ENCODE data around the gene DNAH7.

DNAH7 gene

DNA sequence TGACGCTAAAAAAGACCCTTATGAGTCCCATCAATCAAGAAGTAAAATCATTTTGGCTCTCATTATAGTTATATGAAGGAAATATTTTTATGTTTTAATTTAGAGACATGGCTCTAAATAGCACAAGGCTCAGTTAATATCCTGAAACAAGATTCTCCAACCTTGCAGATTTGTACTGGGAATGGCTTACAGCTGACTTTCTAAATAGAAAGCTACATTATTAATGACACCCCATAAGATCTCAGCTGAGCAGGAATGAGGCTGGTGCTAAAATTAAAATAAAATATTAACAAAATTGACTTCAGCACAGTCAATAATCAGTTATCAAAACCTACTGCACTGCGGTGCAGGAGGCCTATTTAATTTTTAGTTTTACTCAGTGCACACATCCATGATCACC is 274.8 kb downstream of the DNAH7 start:
- DNase-seq: no peak

DNA sequence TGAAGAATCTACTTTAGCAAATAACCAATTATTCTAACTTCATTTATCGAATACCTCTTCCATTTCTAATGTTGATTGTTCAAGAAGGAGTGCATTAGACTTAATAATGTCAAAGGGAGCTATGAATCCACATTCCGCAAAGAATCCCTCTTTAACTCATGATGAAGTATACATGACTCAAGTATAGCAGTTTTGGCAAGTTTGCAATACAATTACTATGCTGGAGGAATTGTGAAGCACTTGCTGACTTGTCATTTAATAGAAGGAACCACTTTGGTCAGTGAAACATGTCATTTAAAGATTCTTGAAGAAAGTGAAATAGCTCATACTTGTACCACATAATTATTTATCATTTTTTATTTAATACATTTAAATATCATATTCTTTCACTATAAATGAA is 286.5 kb downstream of the DNAH7 start:
- DNase-seq: no peak

DNA sequence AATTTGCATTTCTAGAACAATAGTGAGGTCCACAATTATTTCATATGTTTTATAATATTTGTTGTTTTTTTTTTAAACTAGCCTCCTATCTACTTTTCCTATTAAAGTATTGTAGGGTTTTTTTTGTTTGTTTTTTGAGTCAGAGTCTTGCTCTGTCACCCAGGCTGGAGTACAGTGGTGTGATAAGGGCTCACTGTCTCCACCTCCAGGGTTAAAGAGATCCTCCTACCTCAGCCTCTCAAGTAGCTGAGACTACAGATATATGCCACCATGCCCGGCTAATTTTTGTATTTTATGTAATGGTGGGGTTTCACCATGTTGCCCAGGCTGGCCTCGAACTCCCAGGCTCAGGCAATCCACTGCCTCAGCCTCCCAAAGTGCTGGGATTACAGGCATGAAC is 289.1 kb downstream of the DNAH7 start:
- no peak for DNase-seq

DNA sequence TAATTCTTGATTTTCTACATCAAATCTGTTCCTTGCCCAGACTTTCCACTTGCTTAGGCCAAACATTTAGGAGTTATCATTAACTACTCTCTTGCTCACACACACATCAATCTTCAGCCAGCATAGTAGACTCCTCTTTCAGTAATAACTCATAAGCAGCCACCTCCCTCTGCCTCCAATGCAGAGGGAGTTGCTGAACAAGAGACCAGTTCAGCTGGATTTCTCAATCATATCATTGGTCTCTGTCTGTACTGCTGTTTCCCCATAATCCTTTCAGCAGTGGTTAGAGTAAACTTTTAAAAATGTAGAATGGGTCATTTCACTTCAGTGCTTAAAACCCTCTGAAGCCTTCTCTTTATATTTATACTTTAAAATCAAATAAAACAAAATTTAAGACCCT is 298.7 kb downstream of the DNAH7 start:
- no peak for DNase-seq

DNA sequence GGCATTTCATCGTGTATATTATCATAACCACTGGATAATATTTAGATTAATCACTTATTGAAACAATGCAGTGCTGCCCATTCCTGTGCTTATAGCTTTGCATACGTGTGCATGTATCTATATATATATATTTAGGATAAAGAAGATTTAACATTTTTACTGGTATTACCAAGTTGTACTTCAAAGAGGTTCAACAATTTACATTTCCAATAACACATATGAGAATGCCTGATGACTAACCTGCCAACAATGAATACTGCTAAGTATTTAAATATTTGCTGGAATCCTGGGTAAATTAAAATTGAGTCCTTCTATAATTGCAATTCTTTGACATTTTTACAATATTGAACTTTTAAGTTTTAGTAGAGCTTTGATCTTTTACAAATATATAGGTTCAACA is 300.2 kb downstream of the DNAH7 start:
- DNase-seq: no peak

DNA sequence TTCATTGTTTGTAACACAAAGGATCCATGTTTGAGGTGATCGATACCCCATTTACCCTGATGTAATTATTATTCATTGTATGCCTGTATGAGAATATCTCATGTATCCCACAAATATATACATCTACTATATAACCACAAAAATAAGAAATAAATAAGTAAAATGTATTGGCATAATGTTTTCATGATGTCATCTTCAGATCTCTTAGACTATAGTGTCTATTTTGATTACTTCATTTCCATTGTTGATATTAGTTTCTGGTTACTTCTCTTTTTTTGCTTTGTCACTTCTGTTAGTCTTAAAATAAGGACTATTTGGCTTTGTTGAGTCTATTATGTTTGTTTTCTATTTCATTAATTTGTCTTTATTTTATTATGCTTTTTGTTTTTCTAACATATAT is 301.9 kb downstream of the DNAH7 start:
- no peak for DNase-seq

DNA sequence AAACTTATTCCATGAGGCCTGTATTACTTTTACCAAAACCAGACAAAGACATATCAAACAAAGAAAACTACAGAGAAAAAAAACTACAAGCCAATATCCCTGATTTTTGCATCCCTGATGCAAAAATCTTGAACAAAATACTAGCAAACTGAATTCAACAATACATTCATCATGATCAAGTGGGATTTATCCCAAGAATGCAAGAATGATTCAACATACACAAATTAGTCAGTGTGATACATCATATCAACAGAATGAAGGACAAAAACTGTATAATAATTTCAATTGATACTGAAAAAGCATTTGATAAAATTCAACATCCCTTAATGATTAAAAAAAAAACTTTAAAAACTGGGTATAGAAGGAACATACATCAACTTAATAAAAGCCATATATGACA is 304.8 kb downstream of the DNAH7 start:
- DNase-seq: no peak

DNA sequence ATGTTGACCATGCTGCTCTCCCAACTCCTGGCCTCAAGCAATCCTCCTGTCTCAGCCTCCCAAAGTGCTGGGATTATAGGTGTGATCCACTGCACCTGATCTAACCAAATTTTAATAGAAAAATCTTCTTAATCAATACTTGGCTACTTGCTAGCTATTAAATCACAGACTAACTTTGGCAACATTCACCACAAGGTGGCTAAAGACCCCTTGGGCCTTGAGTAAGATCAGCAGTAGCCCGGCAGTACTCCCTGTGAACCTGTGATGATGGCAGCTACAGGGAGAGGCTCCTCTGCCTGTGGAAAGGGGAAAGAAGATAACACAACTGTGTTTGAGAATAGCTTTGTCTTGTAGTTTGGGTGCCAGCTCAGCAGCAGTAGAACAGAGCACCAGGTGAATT is 308.8 kb downstream of the DNAH7 start:
- DNase-seq: no peak

DNA sequence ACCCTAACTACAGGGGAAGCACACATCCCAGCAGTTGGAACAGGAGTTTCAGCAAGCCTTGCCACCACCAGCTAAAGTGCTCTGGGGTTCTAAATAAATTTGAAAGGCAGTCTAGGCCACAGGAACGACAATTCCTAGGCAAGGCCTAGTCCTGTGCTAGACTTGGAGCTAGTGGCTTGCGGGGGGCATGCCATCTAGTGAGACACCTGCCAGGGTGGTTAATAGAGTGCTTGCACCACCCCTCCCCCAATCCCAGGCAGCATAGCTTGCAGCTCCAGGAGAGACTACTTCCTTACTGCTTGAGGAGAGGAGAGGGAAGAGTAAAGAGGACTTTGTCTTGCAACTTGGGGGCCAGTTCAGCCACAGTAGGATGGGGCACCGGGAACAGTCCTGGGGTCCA is 309.8 kb downstream of the DNAH7 start:
- DNase-seq: no peak

DNA sequence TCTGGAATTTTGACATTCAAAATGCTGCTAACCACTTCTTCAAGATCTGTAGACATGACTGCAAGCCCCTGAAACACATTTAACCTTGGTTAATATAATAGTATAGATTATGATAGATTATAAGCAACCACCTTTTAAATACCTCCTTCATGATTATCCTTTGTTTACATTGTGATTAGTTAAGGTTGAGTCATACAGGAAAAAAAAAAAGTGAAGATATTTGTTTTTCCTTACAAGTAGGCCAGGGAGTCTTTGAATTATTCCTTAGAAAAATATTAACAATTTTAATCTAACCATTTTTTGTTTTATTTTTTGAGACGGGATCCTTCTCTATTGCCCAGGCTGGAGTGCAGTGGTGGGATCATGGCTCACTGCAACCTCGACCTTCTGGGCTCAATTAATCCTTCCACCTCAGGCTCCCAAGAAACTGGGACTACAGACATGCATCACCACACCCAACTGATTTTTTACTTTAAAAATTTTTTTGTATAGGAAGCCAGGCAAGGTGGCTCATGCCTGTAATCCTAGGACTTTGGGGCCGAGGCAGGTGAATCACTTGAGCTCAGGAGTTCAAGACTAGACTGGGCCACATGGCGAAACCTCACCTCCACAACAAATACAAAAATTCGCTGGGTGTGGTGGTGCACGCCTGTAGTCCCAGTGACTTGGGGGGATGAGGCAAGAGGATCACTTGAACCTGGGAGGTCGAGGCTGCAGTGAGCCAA is 312.3 kb downstream of the DNAH7 start:
- no peak for DNase-seq

DNA sequence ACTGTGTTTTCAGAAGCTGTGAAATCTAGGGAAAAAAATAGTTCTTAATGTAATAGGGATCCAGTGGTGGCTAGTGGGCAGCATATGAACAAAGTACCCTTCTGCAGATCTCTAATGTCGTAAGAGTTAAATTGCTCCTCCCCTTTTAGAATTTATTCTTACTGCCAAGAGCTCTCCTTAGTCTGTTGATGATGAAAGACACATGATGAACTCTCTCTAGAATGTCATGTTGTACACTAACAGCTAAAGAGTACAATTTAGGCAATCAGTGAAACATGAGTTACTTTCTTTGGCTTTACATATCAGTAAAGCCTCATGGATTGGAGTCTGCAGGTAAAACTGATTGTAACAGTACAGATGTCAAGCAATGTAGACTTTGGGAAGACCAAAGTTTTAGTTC is 327.4 kb downstream of the DNAH7 start:
- DNase-seq: no peak

DNA sequence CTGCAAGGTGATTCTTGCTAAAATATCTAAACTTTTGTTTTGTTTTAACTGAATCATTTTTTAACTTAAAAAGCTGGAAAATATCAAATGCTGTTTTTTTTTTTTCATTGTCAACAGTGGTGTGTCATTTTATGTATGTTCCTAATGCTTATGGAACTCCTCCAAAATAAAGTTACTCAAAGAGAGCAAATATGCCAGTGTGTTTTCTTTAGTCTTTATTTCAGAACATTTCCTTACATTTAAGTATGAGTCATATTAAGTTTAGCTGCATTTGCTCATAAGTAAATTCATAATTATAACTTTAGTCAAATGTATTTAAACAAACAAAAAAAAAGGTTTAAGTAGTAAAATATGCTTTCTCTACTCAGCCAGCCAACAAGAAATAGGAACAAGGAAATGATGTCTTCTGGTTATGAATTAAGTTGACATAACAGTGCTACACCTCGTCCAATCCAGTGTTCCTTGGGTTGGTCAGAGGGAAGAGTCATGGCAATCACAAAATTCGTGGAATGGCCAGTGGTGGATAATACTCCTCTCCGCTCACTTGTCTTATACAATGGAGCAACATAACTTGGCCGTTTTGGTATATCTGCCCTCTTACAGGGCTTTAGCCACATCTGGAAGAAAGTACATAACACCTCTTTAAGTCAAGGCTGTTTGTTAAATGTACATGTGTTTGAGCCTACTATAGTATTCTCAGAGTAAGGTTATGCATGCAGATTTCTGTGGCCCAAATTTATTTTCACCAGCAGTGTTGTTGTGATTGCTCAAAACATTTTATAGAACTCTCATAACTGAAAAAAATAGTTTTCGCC is 330.9 kb downstream of the DNAH7 start:
- DNase-seq: no peak

DNA sequence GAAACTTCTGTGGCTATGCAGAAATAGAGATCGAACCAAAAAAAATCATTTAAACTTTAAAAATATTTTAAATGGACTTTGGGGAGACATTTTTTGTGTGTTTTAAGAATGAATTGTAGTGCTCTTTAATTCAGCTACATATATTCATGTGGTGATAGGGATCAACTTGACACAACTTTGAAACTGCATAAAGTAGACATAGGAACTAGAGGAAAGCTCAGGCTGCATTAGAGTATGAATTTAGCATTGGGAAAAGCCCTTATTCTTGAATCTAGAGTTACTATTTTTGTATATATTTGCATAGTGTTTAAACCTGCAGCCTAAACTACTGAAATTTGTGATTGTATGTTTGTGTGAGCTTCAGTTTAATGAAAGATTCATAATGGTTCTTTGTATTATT is 333.3 kb downstream of the DNAH7 start:
- DNase-seq: no peak

DNA sequence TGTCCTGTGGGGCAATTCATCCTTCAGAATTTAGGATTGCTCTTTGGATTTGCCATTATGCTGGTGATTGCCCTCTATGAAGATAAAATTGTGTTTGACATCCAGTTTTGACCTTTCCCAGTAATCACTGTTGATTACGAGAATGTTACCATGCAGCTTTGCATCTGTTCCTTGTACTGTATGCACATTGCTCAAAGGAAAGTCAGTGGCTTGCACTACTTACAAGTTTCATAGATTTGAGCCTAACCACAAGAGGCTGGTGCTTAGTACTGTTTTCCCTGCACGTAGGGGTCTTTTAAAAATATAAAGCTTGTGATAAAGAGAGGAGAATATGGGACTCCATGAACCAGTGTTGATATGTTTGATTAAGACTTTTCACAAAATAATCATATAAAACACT is 333.7 kb downstream of the DNAH7 start:
- DNase-seq: no peak

DNA sequence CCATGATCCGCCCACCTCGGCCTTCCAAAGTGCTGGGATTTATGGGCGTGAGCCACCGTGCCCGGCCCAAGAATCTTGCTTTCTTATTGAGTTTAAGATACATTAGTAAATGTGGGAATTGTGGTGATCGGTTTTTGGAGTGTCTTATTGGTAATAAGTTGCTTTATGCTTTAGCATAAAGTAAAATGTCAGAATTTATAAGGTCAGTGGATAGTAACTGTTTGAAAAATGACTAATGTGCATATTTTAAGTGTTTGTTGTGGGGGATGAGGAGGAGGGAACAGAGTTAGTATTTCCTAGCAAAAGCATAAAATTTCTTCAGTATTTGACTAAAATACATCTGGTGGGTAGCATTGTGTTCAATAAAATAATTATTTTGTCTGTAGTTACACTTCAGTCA is 334.2 kb downstream of the DNAH7 start:
- no peak for DNase-seq

DNA sequence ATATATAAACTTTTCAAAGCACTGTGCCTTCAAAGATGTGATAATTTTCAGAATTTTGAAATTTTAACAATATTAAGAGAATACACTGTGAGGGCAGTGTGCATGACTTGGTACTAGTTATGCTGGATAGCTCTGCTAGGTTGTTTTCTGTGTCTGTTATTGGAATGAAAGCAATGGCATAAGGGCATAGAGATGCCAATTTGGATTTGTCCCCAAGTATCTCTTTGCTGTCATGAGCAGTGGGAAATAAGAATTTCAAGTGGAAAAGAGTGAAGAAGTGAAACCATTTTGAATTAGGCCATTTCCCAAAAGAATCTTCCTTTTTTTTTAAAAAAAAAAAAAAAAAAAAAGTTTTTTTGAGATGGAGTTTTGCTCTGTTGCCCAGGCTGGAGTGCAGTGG is 334.8 kb downstream of the DNAH7 start:
- DNase-seq: no peak

DNA sequence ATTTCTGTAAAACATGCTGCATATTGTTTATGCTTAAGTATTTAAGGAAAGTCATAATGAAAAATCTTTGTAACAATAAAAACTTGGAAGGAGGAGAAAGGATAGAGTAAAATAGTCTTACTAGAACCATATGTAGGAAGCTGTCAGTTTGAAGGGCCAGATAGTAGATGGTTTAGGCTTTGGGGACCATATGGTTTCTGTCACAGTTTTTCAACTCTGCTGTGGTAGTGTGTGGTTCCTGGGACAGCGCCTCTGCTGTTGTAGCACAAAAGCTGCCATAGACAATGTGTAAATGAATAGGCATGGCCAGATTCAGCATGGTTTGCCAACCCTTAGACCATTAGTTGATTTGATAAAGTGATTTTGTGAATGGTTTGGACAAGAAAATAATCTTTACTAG is 336.1 kb downstream of the DNAH7 start:
- no peak for DNase-seq

DNA sequence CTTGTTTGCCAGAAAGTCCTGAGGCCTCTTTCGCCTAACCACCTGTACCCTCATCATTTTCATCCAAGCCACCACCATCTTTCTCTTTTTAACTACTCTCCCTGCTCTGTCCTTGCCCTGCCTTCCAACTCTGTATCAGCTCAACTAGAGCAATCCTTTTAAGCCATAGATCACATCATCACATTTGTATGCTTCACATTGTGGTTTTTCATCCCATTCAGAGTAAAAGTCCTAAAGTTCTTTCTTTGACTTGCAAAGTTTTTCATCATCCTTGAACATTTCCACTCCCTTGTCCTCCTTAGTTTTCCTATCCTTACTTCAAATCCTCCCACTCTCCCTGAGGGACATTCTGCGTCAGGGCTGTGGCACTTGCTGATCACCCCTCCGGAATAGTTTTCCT is 337.7 kb downstream of the DNAH7 start:
- no peak for DNase-seq

DNA sequence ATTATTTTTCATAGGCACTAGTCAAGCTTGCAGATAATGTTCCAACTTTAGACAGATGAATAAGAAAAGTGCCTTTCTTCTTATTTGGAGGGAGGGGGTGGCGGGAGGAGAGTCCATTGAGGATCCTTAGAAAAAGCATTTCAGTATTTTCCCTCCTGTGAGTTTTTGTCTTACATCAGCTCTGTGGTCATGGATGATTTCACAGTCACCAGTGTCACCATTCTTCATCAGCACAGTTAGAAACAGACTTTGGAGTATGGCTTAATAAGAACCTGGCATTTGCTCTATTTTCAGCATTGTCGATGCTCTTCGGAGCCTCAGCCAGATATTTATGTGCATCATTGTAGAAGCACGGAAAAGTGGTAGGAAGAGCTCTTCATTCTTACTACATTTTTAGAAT is 341.5 kb downstream of the DNAH7 start:
- no peak for DNase-seq

DNA sequence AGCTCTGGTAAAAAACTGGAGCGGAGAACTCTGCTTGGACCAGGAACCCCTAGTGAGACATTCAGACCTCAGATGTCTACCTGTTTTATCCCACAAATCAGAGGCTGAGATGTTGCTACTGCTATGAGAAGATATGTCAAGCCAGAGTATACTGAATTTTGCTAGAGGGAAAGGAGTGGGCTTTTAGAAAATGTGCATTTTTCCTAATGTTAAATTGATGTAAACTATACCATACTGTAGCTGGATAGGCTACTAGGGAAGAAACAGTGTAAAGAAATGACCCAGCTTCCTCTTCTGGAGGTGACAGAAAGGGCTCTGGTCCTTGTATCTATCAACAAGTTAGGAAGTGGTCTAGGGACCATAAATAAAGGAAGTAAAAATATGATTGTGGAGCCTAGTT is 346.6 kb downstream of the DNAH7 start:
- DNase-seq: no peak

DNA sequence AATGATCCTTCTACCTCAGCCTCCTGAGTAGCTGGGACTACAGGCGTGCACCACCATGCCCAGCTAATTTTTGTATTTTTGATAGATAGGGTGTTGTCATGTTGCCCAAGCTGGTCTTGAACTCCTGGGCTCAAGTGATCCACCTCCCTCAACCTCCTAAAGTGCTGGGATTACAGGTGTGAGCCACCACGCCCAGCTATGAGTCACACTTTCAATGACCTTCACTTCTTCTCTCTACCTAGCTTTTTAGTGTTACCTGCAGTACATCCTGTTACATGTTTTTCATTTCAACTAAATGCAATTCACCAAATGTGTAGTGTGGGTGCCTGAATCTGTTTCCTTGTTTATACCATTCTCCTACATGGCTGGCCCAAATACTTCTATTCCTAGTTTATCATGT is 347.6 kb downstream of the DNAH7 start:
- no peak for DNase-seq

DNA sequence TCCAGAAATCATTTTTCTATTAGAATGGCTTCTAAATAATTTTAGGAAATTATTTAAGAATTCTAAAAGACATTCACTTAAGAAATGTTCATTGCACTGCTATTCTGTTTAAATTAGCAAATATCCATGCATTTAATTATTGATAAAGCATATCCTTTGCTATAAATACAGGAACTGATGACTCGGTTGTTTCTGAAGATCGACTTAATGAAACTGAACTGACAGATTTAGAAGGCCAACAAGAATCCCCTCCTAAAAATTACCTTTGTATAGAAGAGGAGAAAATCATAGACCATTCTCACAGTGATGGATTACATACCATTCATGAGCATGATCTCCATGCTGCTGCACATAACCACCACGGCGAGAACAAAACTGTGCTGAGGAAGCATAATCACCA is 352.2 kb downstream of the DNAH7 start:
- DNase-seq: no peak

DNA sequence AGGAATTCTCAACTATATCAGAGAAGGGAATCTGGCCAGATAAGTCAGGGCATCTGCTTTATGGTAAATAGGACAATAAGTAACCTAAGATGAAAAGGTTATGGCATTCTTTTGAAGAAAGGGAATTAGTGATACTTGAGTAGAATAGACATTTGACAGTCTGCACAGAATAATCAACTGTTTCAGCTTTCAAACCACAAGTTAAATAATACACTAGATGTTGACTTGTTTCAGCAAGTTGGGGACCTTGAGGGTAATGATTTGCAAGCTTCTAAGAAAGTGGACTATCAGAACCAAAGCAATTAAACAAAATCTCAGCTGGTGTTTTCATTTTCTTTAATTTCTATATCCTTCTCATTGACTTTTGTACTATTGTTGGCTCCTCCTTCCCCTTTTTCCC is 357.2 kb downstream of the DNAH7 start:
- no peak for DNase-seq

DNA sequence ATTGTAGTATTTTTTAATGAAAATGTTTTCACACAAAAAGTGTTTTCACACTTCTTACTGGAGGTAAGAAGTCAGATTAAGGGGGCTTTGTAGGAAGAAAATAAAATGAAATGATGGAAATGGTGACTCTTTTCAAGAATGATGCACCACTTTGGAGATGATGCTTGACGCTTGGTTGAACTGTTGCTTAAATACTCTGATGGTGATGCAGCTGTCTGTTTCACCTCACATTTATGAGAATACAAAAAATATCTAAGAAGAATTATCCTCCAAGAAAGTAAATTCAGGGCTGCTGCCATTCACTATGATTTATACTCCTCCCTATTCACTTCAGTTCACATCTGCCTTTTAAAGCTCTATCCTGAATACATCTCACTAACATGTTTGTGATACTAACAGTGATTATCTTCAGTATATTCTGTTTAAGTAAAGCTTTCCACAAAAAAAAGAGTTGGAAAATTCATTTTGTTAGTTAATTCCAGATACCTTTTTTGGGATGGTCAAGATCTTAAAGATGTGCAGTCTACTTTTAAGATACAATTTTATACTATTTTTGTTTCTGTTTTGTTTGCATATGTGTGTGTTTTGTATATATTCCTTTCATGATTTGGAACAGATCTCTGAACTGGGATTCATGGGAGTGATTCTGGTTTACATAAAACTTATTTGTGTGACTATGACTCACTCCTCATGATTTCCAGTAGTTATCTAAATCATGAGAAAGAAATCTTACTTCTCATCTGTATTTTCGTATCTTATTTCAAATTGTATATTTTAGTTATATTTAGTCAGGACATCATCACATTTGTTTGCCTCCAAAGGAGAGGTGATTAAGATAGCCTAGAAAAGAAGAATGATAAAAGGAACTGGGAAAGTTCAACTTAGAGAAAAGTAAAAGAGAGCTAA is 358.5 kb downstream of the DNAH7 start:
- DNase-seq: no peak

Measured in kidney glomerular epithelial cell (primary cell).